ENCODE measurements around the gene CPED1. TPM values are rescaled to one million over a fixed set of nuclear protein-coding genes. Genes with fewer than 3 reads are reported as not detected.
A peak's percentile ranks its signal among the peaks of the same experiment; 100 is the strongest.
"Not testable (repeated sequence)": the region's sequence is repeated elsewhere in the genome, so short reads cannot be mapped to it uniquely, and the experiment has no call there.

The CPED1 gene
- total RNA-seq, 2 donors from 2014 or later, result not detected

DNA sequence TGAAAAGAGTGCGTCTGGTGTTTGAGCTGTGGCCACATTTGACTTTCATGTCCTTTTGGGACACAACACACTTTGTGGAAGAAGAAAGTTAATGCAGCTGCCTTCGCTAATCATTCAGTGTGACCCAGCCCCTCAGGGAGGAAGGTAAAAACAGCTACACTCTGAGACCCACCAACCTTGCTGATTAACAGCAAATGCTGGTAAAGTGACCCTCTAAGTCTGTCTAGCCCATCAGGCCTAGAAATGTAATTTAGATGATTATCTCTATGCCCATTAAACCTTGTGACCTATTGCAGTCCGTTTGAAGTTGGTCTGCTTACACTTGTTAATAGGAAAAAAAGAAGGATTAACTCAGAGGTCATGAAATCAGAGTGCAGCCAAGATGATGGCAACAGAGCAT lies 178.4 kb downstream of the CPED1 start:
- H3K4me3 Mint-ChIP-seq, result no peak overlapping the region
- H3K4me1 Mint-ChIP-seq, result no peaks in the 10 kb centered on the region
- H3K27ac Mint-ChIP-seq, result no peak overlapping the region
- no peaks in the 10 kb centered on the region for H3K9me3 Mint-ChIP-seq
- H3K27me3 Mint-ChIP-seq, result peaks cover 5% of the 10 kb centered on the region
- no peaks in the 10 kb centered on the region for H3K36me3 Mint-ChIP-seq (ENCODE audit: low read depth)
- no peak for ATAC-seq (replicated peaks)

DNA sequence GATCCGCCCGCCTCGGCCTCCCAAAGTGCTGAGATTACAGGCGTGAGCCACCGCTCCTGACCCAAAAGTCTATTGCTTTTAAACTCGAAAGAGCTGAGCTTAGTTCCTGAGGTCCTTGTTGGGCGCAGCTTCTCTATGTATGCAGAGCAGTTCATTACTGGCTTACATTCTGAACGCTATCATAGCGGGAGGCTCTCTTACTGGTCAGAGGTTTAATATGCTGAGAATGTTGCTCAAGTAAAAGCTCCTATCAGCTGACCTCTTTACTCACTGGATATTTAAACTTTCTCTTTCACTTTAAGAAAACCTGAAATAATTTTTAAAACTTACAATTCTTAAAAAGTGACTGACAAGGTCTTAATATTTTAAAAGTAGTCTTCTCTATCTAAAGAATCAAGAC lies 179.5 kb downstream of the CPED1 start:
- H3K27ac Mint-ChIP-seq, result no peak overlapping the region
- H3K4me1 Mint-ChIP-seq, result no peaks in the 10 kb centered on the region
- H3K9me3 Mint-ChIP-seq, result no peaks in the 10 kb centered on the region
- H3K36me3 Mint-ChIP-seq (ENCODE audit: low read depth), result no peaks in the 10 kb centered on the region
- H3K27me3 Mint-ChIP-seq, result peaks cover 5% of the 10 kb centered on the region
- no peak for ATAC-seq (replicated peaks)
- no peak overlapping the region for H3K4me3 Mint-ChIP-seq

DNA sequence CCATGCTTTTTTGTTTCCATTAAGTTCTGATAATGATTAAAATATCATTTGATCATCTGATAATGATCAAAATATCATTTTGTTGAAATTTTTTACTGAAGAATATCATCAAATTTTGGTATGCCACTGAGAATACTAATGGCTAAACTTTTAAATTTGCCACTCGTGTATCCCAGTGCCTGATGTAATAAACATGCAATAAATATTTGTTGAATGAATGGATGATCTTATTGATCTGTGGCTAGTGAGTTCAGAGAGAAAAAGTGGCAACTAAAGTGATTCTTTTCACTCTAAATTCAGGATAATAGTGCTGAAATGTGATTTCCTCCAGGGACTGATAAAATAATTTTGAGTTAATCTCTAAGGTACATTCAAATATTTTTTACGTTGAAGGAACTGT lies 181.0 kb downstream of the CPED1 start:
- H3K4me1 Mint-ChIP-seq, result no peaks in the 10 kb centered on the region
- no peak for ATAC-seq (replicated peaks)

DNA sequence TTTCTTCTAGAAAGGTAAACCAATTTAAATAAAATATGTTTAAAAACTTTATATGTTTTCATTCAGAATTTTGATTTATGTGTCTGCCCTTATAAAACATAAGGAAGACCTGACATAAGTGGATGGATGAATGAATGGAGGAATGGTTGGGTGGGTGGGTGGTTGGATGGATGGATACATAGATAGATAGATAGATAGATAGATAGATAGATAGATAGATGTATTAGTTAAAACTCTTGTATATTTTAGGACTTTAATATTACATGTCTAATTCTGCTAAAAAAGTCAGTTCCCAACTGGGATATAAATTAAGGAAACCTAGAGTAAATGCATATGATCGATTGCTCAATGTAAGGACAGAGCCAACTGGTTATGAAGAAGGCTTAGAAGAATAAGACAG lies 184.0 kb downstream of the CPED1 start:
- no peaks in the 10 kb centered on the region for H3K36me3 Mint-ChIP-seq (ENCODE audit: low read depth)
- H3K27ac Mint-ChIP-seq, result no peak overlapping the region
- ATAC-seq (replicated peaks), result no peak
- H3K27me3 Mint-ChIP-seq, result peaks cover 23% of the 10 kb centered on the region
- no peaks in the 10 kb centered on the region for H3K9me3 Mint-ChIP-seq
- no peak overlapping the region for H3K4me3 Mint-ChIP-seq
- no peaks in the 10 kb centered on the region for H3K4me1 Mint-ChIP-seq

More for the DNA sequence above, 181.0 kb downstream of the CPED1 start:
- Mint-ChIP-seq H3K9me3 (no peaks in the 10 kb centered on the region), H3K27ac (no peak overlapping the region), H3K36me3 (ENCODE audit: low read depth) (no peaks in the 10 kb centered on the region), H3K4me3 (no peak overlapping the region), H3K27me3 (peaks cover 11% of the 10 kb centered on the region)

DNA sequence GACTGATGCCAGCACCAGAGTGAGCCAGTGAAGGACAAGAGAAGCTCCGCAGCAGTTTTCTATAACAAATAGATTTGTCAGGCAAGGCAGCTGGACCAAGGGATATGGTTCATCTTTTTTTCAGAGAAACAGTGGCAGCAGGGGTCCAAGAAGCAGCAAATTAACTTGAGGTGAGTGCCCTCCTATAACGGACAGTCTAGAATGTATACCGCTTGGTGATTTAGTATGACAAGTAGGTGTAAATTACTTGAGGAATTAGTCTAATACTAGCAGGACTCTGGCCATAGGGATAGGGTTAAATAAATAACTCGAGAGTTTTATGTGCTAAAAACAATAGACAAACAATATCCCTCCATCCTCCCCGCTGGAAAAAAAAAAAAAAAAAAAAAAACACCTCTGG lies 187.3 kb downstream of the CPED1 start:
- Mint-ChIP-seq H3K36me3 (ENCODE audit: low read depth) (no peaks in the 10 kb centered on the region), H3K27me3 (peaks cover 22% of the 10 kb centered on the region), H3K9me3 (no peaks in the 10 kb centered on the region), H3K4me1 (peaks cover 8% of the 10 kb centered on the region), H3K27ac (no peak overlapping the region), H3K4me3 (no peak overlapping the region)
- ATAC-seq (replicated peaks), result no peak

DNA sequence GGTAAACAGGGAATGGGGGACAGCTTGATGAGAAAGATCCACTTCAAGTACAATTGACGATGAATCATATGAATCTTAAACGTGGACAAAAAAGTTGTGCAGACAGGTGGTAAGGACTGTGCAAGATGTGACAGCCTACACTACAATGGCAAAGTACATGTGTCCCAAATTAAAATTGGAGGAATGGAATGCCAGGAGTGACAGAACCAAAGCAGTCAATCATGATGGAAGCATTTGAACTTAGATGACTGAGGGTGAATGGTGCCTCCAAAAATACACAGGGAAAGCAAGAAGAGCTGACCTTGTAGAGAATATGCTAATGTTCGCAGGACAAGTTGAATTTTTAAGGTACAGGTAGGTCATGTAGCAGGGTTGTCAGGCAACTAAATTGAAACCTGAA lies 189.9 kb downstream of the CPED1 start:
- no peak overlapping the region for H3K27ac Mint-ChIP-seq
- H3K27me3 Mint-ChIP-seq, result peaks cover 28% of the 10 kb centered on the region
- peak overlapping the region; percentile 13 for H3K4me3 Mint-ChIP-seq
- H3K4me1 Mint-ChIP-seq, result peaks cover 8% of the 10 kb centered on the region
- no peaks in the 10 kb centered on the region for H3K9me3 Mint-ChIP-seq
- no peaks in the 10 kb centered on the region for H3K36me3 Mint-ChIP-seq (ENCODE audit: low read depth)
- ATAC-seq (replicated peaks), result no peak

DNA sequence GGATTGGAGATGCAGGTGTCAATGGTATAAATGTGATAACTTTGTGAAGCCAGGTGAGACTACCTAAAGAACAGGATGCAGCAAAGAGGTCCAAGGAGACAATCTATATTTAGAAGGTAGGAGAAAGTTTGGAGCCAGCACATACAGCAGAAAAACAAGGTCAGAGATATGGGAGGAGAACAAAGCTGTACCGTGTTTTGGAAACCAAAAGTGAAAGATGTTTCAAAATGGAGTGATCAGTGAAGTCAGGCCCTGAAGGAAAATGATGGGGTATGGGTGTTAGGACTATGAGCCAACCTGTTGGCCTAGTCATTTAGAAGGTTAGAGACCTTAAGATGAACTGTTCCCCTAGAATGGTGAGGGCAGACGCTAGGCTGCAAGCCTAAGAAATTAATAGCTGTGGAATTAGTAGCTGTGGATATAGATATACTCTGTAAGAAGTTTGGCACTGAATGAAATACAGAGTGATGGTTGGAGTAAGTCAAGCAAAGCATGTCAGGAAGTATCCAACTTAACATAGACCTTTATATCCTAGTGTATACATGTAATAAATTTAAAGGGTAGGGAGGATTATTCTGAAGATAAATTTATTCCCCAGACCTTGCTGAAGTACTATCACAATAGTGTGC lies 190.5 kb downstream of the CPED1 start:
- peak overlapping the region; percentile 13 for H3K4me3 Mint-ChIP-seq
- no peak for ATAC-seq (replicated peaks)
- no peaks in the 10 kb centered on the region for H3K9me3 Mint-ChIP-seq
- H3K27me3 Mint-ChIP-seq, result peaks cover 30% of the 10 kb centered on the region
- no peak overlapping the region for H3K27ac Mint-ChIP-seq
- peaks cover 8% of the 10 kb centered on the region for H3K4me1 Mint-ChIP-seq
- H3K36me3 Mint-ChIP-seq (ENCODE audit: low read depth), result no peaks in the 10 kb centered on the region

DNA sequence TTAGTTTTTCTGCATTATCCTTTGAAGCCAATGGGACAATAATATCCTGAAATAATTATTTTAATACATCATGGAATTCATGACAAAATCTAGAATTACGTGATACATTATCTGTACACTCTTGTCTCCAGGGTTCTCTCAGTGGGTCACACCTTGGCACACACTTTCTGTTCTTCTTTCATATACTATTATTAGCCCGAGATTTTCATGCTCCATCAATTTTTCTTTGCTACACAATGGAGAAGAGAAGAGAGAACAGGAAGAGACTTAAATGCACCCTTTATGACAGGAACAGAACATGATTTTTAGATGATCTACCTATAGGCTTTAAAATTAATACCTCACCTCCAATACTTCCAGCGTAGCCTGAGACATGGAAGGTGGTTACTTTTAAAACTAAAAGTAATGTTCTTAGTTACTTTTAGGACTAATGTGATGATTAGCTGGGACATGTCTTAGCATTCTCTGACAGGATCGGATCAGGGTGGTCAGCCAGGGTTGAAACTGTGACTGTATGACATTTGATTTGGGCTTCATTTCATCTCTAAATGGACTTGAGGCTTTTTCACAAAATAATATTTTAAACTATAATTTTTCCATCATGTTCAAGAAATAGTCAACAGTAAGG lies 192.0 kb downstream of the CPED1 start:
- Mint-ChIP-seq H3K4me3 (no peak overlapping the region), H3K9me3 (no peaks in the 10 kb centered on the region), H3K27ac (no peak overlapping the region), H3K27me3 (peaks cover 20% of the 10 kb centered on the region), H3K36me3 (ENCODE audit: low read depth) (no peaks in the 10 kb centered on the region), H3K4me1 (peaks cover 8% of the 10 kb centered on the region)
- ATAC-seq (replicated peaks), result no peak

DNA sequence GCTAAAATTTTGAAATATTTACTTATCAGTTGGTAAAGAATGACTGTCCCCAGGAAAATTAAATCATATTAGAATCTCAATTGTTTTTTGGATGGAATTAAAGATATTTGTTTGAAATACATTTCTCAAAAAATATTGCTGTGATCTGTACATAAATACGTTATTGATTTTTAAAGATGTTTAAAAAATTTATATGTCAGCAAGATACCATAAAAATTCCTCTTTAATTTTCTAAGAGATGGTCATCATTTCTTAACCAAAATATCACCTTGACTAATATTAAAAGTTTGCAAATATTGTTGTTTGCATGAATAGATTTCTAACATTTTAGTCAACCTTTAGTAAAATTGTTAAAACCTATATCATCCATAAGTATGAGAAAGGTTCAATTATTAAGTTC lies 192.8 kb downstream of the CPED1 start:
- H3K27ac Mint-ChIP-seq, result no peak overlapping the region
- peaks cover 8% of the 10 kb centered on the region for H3K4me1 Mint-ChIP-seq
- H3K9me3 Mint-ChIP-seq, result no peaks in the 10 kb centered on the region
- H3K36me3 Mint-ChIP-seq (ENCODE audit: low read depth), result no peaks in the 10 kb centered on the region
- peaks cover 18% of the 10 kb centered on the region for H3K27me3 Mint-ChIP-seq
- no peak overlapping the region for H3K4me3 Mint-ChIP-seq
- no peak for ATAC-seq (replicated peaks)

DNA sequence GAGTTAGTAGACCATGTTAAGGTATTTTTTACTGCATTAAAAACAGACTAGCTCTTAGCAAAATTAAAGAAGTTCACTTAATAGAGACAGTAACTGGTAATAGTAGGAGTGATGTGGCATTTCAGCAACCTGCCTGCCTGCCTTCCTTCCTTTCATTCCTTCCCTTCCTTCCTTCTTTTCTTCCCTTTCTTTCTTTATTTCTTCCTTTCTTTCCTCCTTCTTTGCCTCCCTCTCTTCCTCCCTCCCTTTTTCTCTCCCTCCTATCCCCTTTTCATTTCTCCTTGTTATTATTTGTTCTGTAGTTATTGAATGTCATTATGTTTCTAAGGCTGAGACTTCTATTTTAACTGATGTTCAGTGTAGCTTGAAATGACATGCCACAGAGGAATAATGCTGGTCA lies 193.8 kb downstream of the CPED1 start:
- Mint-ChIP-seq H3K4me3 (no peak overlapping the region), H3K9me3 (no peaks in the 10 kb centered on the region), H3K36me3 (ENCODE audit: low read depth) (no peaks in the 10 kb centered on the region), H3K27ac (no peak overlapping the region), H3K27me3 (peaks cover 15% of the 10 kb centered on the region), H3K4me1 (peaks cover 8% of the 10 kb centered on the region)
- ATAC-seq (replicated peaks), result no peak

DNA sequence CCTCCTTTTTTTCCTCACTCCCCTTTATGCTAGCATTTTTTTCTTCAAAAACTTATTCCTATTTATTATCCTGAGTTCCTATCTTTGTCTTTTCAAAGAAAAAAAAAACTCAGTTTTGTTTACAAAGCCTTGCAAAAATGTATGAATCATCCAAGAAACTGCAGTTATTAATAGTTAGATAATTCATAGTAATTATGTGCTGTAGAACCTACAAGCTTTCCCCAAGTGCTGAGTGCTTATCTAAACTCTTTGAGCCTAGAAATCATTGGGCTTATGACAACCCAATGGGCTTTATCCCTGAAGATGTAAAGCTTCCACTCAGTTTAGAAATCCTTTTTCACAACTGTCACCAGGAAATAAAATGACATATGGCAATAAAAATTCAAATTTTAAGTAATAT lies 194.4 kb downstream of the CPED1 start:
- ATAC-seq (replicated peaks), result no peak

DNA sequence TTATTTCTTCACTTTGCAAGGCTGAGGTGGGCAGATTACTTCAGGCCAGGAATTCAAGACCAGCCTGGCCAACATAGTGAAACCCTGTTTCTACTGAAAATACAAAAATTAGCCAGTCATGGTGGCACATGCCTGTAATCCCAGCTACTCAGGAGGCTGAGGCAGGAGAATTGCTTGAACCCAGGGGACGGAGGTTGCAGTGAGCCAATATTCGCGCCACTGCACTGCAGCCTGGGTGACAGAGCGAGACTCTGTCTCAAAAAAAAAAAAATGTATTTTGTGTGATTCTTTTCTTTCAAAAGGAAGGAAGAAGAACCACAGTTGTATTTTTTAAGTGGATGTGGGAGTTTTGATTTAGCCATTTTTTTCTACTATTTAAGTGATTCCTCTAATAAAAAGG lies 195.4 kb downstream of the CPED1 start:
- H3K4me1 Mint-ChIP-seq; ATAC-seq (replicated peaks); H3K36me3 Mint-ChIP-seq (ENCODE audit: low read depth); H3K9me3 Mint-ChIP-seq; H3K27ac Mint-ChIP-seq; H3K4me3 Mint-ChIP-seq: not testable (repeated sequence)
- H3K27me3 Mint-ChIP-seq, result peaks cover 11% of the 10 kb centered on the region

More for the DNA sequence above, 194.4 kb downstream of the CPED1 start:
- peaks cover 11% of the 10 kb centered on the region for H3K27me3 Mint-ChIP-seq
- H3K9me3 Mint-ChIP-seq, result no peaks in the 10 kb centered on the region
- no peak overlapping the region for H3K4me3 Mint-ChIP-seq
- H3K36me3 Mint-ChIP-seq (ENCODE audit: low read depth), result no peaks in the 10 kb centered on the region
- H3K4me1 Mint-ChIP-seq, result peaks cover 8% of the 10 kb centered on the region
- H3K27ac Mint-ChIP-seq, result no peak overlapping the region

DNA sequence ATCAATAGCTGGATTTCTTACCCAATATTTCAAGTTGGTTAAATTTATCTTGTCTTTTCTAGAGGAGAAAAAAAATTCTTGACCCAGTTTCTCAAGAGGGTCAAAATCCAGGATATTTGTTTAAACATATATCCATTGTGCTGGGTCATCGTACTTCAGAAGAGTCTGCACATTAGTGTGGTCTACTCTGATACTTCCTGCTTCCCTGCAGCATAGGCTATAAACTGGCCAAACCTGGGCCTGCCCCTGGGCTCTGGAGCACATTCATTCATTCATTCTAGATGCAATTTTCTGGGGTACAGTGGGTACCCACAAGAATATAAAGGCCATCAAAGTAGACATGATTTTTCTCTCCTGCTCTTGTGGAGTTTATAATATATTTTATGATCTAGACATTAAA lies 198.2 kb downstream of the CPED1 start:
- H3K4me1 Mint-ChIP-seq, result no peaks in the 10 kb centered on the region
- H3K9me3 Mint-ChIP-seq, result no peaks in the 10 kb centered on the region
- no peak overlapping the region for H3K27ac Mint-ChIP-seq
- H3K27me3 Mint-ChIP-seq, result peaks cover 17% of the 10 kb centered on the region
- ATAC-seq (replicated peaks), result no peak
- no peak overlapping the region for H3K4me3 Mint-ChIP-seq
- H3K36me3 Mint-ChIP-seq (ENCODE audit: low read depth), result no peaks in the 10 kb centered on the region

DNA sequence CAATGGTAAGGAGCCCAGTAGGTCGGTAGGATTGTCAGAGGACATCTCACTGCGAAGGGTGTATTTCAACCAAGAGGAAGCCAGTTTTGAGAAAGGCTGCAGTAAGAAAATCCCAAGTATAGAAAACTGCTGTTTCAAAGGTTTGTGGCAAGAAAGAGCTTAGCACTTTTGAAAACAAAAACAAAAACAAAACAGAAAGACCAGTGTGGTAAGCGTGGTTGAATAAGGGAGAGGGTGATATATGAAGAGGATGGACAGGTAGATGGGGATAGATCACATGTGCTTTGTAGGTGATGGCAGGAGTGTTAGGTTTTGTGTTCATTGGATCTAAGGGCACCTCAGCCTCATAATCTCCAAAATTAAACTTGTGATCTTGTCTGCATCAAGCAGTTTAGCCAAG lies 198.7 kb downstream of the CPED1 start:
- no peaks in the 10 kb centered on the region for H3K9me3 Mint-ChIP-seq
- H3K4me3 Mint-ChIP-seq, result no peak overlapping the region
- no peak overlapping the region for H3K27ac Mint-ChIP-seq
- H3K4me1 Mint-ChIP-seq, result no peaks in the 10 kb centered on the region
- peaks cover 16% of the 10 kb centered on the region for H3K27me3 Mint-ChIP-seq
- no peaks in the 10 kb centered on the region for H3K36me3 Mint-ChIP-seq (ENCODE audit: low read depth)
- no peak for ATAC-seq (replicated peaks)

DNA sequence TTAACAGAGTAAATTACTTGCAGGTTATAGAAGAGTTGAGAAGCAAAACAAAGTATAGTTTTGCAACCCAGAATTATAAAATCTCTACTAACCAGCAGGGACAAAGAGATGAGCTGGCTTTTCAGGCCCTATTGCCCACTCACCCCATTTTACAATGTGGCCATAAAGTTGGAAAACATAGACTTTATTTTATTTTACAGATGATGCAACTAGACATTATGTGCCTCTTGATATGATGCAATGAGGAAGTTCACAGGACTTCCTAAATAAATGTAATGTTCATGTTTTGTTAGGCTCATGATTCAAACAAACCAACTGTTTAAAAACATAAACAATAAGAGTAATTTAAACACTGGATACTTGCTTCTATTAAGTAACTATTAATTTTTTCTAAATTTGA lies 199.2 kb downstream of the CPED1 start:
- H3K9me3 Mint-ChIP-seq, result no peaks in the 10 kb centered on the region
- H3K4me1 Mint-ChIP-seq, result no peaks in the 10 kb centered on the region
- H3K27me3 Mint-ChIP-seq, result peaks cover 12% of the 10 kb centered on the region
- H3K4me3 Mint-ChIP-seq, result no peak overlapping the region
- no peak for ATAC-seq (replicated peaks)
- no peaks in the 10 kb centered on the region for H3K36me3 Mint-ChIP-seq (ENCODE audit: low read depth)
- H3K27ac Mint-ChIP-seq, result no peak overlapping the region
